Jurkat, Clone E6-1 (cell line): ENCODE data around the gene VASH1.

ENCODE experiments used
- DNase-seq: peaks from one replicate; pipeline ENCODE4 v3.0.0-alpha.2; 2011; ENCODE audit warnings: low read depth, low spot score
- H3K4me3 ChIP-seq: 2 replicates; pipeline ENCODE4 v1.5.1; 2011; ENCODE audit warnings: mild to moderate bottlenecking, low read length, control low read depth, moderate library complexity

Gene VASH1

GRCh38 chr14:76736514-76736913, 24.8 kb upstream of the VASH1 start:
- DNase-seq, result no peak
- no peak overlapping the region for H3K4me3 ChIP-seq

- no peak overlapping the region for H3K4me3 ChIP-seq
- no peak for DNase-seq
Measured at GRCh38 chr14:76741074-76741473, 20.2 kb upstream of the VASH1 start.

- H3K4me3 ChIP-seq, result no peak overlapping the region
- DNase-seq, result no peak
Measured at GRCh38 chr14:76742185-76742584, 19.1 kb upstream of the VASH1 start.

- H3K4me3 ChIP-seq, result no peak overlapping the region
Measured at GRCh38 chr14:76742966-76743365, 18.3 kb upstream of the VASH1 start.

GRCh38 chr14:76752744-76753143, 8.5 kb upstream of the VASH1 start:
- DNase-seq, result no peak
- H3K4me3 ChIP-seq, result no peak overlapping the region

More at GRCh38 chr14:76742966-76743365, 18.3 kb upstream of the VASH1 start:
- no peak for DNase-seq

- no peak for DNase-seq
Measured at GRCh38 chr14:76753541-76754198, 7.6 kb upstream of the VASH1 start.

GRCh38 chr14:76754586-76754985, 6.7 kb upstream of the VASH1 start:
- no peak overlapping the region for H3K4me3 ChIP-seq
- no peak for DNase-seq

More at GRCh38 chr14:76753541-76754198, 7.6 kb upstream of the VASH1 start:
- no peak overlapping the region for H3K4me3 ChIP-seq

GRCh38 chr14:76755610-76756370, 5.5 kb upstream of the VASH1 start:
- no peak for DNase-seq

GRCh38 chr14:76756371-76756750, 4.9 kb upstream of the VASH1 start:
- no peak for DNase-seq

More at GRCh38 chr14:76755610-76756370, 5.5 kb upstream of the VASH1 start:
- H3K4me3 ChIP-seq, result no peak overlapping the region

GRCh38 chr14:76759589-76759988, 1.7 kb upstream of the VASH1 start:
- no peak overlapping the region for H3K4me3 ChIP-seq
- DNase-seq, result no peak

More at GRCh38 chr14:76756371-76756750, 4.9 kb upstream of the VASH1 start:
- no peak overlapping the region for H3K4me3 ChIP-seq

- no peak for DNase-seq
Measured at GRCh38 chr14:76760331-76761135, 735 bp upstream of the VASH1 start.

GRCh38 chr14:76761960-76762410, 717 bp downstream of the VASH1 start:
- H3K4me3 ChIP-seq, result peak overlapping the region; percentile 46
- no peak for DNase-seq

More at GRCh38 chr14:76760331-76761135, 735 bp upstream of the VASH1 start:
- H3K4me3 ChIP-seq, result no peak overlapping the region

GRCh38 chr14:76762411-76763095, 1.3 kb downstream of the VASH1 start:
- no peak overlapping the region for H3K4me3 ChIP-seq
- no peak for DNase-seq

GRCh38 chr14:76763096-76764041, 2.1 kb downstream of the VASH1 start:
- DNase-seq, result no peak
- H3K4me3 ChIP-seq, result no peak overlapping the region

- DNase-seq, result no peak
- H3K4me3 ChIP-seq, result no peak overlapping the region
Measured at GRCh38 chr14:76765461-76765931, 4.2 kb downstream of the VASH1 start.

GRCh38 chr14:76767681-76768656, 6.7 kb downstream of the VASH1 start:
- peak overlapping the region; percentile 21 for H3K4me3 ChIP-seq

More at GRCh38 chr14:76767681-76768656, 6.7 kb downstream of the VASH1 start:
- DNase-seq, result peak; percentile 59
